Measurements from ENCODE around the gene ERCC6. TPM values are rescaled to one million over a fixed set of nuclear protein-coding genes. Genes with fewer than 3 reads are reported as not detected.

ERCC6 gene
- total RNA-seq, 1 experiment from 2014 or later: 49.7 TPM

DNA sequence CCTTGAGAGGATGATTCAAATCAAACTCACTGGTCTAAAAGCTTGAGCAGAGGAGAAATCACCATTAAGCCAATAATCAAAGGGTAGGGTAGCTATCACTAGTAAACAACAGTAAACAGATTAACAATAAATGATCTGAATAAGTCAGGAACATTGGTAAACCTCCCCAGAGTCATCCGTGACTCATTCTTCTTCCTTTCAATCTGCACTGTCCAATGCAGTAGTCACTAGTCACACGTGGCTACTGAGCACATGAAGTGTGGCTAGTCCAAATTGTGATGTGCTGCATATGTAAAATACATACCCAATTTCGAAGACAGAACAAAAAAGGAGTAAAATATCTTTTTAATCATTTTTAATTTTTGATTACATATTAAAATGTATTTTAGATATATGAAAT is 64.0 kb downstream of the ERCC6 start:
- Histone ChIP-seq H2AFZ (no peak overlapping the region), H3K27ac (no peak overlapping the region), H3K36me3 (ENCODE audit: low read depth) (peaks cover 63% of the 10 kb centered on the region), H3K79me2 (ENCODE audit: low read depth) (no peaks in the 10 kb centered on the region), H3F3A (ENCODE audit: insufficient read depth, low read depth) (peaks cover 6% of the 10 kb centered on the region; the same call in 1 of the 2 replicates), H4K20me1 (ENCODE audit: insufficient read depth) (no peaks in the 10 kb centered on the region; the same call in 1 of the 2 replicates), H3K9me2 (ENCODE audit: insufficient read depth) (no peaks in the 10 kb centered on the region), H3K9me3 (ENCODE audit: insufficient read depth, low read depth) (no peaks in the 10 kb centered on the region), H3K4me3 (no peak overlapping the region), H3K27me3 (ENCODE audit: insufficient read depth, low read depth) (no peaks in the 10 kb centered on the region), H3K4me2 (no peak overlapping the region), H3K4me1 (replicated peaks; ENCODE audit: insufficient read depth) (no peaks in the 10 kb centered on the region)
- ChIA-PET POLR2A (ENCODE audit: unreplicated experiment) (no interaction called here), CTCF (no interaction called here)
- no TSS peak for BruUV-seq (replicated peaks)
- intact Hi-C loops (cut with micrococcal nuclease; ENCODE audit: unreplicated experiment): no loop called here
- TF ChIP-seq, protein P1, sequence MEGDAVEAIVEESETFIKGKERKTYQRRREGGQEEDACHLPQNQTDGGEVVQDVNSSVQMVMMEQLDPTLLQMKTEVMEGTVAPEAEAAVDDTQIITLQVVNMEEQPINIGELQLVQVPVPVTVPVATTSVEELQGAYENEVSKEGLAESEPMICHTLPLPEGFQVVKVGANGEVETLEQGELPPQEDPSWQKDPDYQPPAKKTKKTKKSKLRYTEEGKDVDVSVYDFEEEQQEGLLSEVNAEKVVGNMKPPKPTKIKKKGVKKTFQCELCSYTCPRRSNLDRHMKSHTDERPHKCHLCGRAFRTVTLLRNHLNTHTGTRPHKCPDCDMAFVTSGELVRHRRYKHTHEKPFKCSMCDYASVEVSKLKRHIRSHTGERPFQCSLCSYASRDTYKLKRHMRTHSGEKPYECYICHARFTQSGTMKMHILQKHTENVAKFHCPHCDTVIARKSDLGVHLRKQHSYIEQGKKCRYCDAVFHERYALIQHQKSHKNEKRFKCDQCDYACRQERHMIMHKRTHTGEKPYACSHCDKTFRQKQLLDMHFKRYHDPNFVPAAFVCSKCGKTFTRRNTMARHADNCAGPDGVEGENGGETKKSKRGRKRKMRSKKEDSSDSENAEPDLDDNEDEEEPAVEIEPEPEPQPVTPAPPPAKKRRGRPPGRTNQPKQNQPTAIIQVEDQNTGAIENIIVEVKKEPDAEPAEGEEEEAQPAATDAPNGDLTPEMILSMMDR (conservative IDR thresholded peaks at IDR 0.05): no peak
- TF ChIP-seq EZH2 (IDR thresholded peaks at IDR 0.05; ENCODE audit: low read depth): no peak
- no peak for DNase-seq

DNA sequence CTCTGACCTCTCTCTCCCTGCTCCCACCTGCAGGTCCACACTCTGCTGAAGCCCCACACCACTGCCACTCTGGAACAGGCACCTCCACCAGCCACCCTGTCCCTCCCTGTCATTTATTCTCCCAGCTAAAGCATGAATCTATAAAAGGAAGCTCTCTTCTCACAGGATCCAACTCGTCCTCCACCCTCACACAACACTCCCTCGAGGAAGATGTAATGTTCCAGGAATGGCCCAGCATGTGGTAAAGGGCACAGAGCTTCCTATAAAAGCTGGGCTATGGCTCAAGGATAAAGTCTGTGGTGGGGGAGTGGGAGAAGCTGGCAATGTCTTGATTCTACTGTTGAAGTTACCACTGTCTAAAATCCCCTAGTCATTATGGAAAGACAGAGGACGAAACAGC is 67.4 kb downstream of the ERCC6 start:
- peaks cover 68% of the 10 kb centered on the region for H3K36me3 ChIP-seq (ENCODE audit: low read depth)
- no peaks in the 10 kb centered on the region for H3K27me3 ChIP-seq (ENCODE audit: insufficient read depth, low read depth)
- BruUV-seq (replicated peaks): no TSS peak

DNA sequence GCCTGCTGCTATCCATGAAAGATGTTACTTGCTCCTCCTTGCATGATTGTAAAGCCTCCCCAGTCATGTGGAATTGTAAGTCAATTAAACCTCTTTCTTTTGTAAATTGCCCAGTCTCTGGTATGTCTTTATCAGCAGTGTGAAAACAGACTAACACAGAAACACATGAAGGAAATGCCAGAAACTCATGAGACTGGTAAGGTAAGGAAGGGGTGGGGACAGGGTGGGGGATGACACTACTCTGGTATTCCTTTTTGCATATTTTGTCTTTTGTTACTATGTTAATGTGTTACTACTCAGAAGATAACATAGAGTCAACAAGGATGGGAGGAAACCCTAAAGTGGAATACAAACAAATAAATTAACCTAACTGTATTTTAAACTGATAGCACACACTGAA is 73.2 kb downstream of the ERCC6 start:
- no peak for DNase-seq
- Histone ChIP-seq H3K4me1 (replicated peaks; ENCODE audit: insufficient read depth) (no peaks in the 10 kb centered on the region), H3K27me3 (ENCODE audit: insufficient read depth, low read depth) (no peaks in the 10 kb centered on the region), H3K79me2 (ENCODE audit: low read depth) (no peaks in the 10 kb centered on the region), H4K20me1 (ENCODE audit: insufficient read depth) (peaks cover 9% of the 10 kb centered on the region; the same call in 1 of the 2 replicates), H3K36me3 (ENCODE audit: low read depth) (peaks cover 49% of the 10 kb centered on the region), H3K4me3 (no peak overlapping the region), H3K9me3 (ENCODE audit: insufficient read depth, low read depth) (no peaks in the 10 kb centered on the region), H3K4me2 (no peak overlapping the region), H3K9me2 (ENCODE audit: insufficient read depth) (no peaks in the 10 kb centered on the region), H2AFZ (no peak overlapping the region), H3F3A (ENCODE audit: insufficient read depth, low read depth) (no peaks in the 10 kb centered on the region), H3K27ac (no peak overlapping the region)
- intact Hi-C loops (cut with micrococcal nuclease; ENCODE audit: unreplicated experiment): no loop called here
- POLR2A ChIA-PET (ENCODE audit: unreplicated experiment): no interaction called here
- no peak for TF ChIP-seq EZH2 (IDR thresholded peaks at IDR 0.05; ENCODE audit: low read depth)
- TF ChIP-seq, protein P1 (conservative IDR thresholded peaks at IDR 0.05): no peak
- no TSS peak for BruUV-seq (replicated peaks)
- CTCF ChIA-PET: no interaction called here

More for the DNA sequence above, 67.4 kb downstream of the ERCC6 start:
- Histone ChIP-seq H3K4me1 (replicated peaks; ENCODE audit: insufficient read depth) (no peaks in the 10 kb centered on the region), H3K27ac (no peak overlapping the region), H4K20me1 (ENCODE audit: insufficient read depth) (peaks cover 3% of the 10 kb centered on the region), H3K9me2 (ENCODE audit: insufficient read depth) (no peaks in the 10 kb centered on the region), H3K4me3 (no peak overlapping the region), H3F3A (ENCODE audit: insufficient read depth, low read depth) (peaks cover 6% of the 10 kb centered on the region; the same call in 1 of the 2 replicates), H3K79me2 (ENCODE audit: low read depth) (no peaks in the 10 kb centered on the region), H2AFZ (no peak overlapping the region), H3K4me2 (no peak overlapping the region), H3K9me3 (ENCODE audit: insufficient read depth, low read depth) (no peaks in the 10 kb centered on the region)
- no peak for DNase-seq
- ChIA-PET CTCF (no interaction called here), POLR2A (ENCODE audit: unreplicated experiment) (no interaction called here)
- intact Hi-C loops (cut with micrococcal nuclease; ENCODE audit: unreplicated experiment): no loop called here
- no peak for TF ChIP-seq EZH2 (IDR thresholded peaks at IDR 0.05; ENCODE audit: low read depth)
- TF ChIP-seq, protein P1 (conservative IDR thresholded peaks at IDR 0.05): no peak

Other genes with a start within 250 kb of the ERCC6 start
- gene C10orf71, start 240.0 kb downstream of the ERCC6 start, total RNA-seq (2021): not detected in 2 replicates
- not detected in 2 replicates for gene DRGX, start 143.0 kb downstream of the ERCC6 start, total RNA-seq (2021)
- gene SLC18A3, start 71.2 kb upstream of the ERCC6 start, total RNA-seq (2021): not detected in 2 replicates
- gene CHAT, start 74.9 kb upstream of the ERCC6 start, total RNA-seq (2021): not detected in 2 replicates
- gene C10orf53, start 140.5 kb upstream of the ERCC6 start, total RNA-seq (2021): not detected in 2 replicates
- gene OGDHL, start 223.2 kb upstream of the ERCC6 start, total RNA-seq (2021): not detected in 2 replicates

Data from PC-9 (cell line).